NCI-H2227 (cell line): ENCODE measurements around the gene ESYT2.
"Not testable (repeated sequence)": the region's sequence is repeated elsewhere in the genome, so short reads cannot be mapped to it uniquely, and the experiment has no call there.

Source experiments
- DNase-seq: peaks from one replicate; lab custom pipeline; 2025; ENCODE audit not compliant: unreplicated experiment; lab: John Stamatoyannopoulos, UW

The ESYT2 gene

GRCh38 chr7:158856883-158857668 lies 27.8 kb upstream of the ESYT2 start:
- DNase-seq: peak; percentile 57

GRCh38 chr7:158854681-158855081 lies 25.4 kb upstream of the ESYT2 start:
- DNase-seq: no peak

DNA sequence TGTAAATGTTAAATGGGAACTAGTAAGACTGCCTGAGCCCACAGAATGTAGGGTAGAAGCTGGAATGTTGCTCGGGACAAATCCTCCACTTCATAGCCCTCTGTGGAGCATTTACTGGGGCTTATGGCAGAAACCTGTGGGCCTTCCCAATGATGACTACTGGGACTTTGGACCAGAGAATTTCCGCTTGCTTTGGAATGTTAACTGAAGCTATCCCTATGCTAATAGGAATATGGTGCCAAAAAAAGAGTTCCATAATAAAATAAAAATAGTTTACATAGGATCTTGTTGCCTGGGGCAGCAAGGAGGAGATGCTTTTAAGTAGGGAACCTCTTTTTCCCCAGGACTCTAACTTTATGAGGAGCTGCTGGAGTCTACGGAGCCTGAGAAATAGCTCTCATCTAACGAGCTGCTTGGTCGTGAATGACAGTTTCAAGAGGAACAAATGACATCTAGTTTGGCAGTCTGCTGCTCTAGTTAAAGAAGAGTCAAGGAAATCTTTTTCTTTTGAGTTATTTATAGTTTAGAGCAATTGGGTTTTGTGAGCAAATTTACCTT lies 21.3 kb upstream of the ESYT2 start:
- no peak for DNase-seq

DNA sequence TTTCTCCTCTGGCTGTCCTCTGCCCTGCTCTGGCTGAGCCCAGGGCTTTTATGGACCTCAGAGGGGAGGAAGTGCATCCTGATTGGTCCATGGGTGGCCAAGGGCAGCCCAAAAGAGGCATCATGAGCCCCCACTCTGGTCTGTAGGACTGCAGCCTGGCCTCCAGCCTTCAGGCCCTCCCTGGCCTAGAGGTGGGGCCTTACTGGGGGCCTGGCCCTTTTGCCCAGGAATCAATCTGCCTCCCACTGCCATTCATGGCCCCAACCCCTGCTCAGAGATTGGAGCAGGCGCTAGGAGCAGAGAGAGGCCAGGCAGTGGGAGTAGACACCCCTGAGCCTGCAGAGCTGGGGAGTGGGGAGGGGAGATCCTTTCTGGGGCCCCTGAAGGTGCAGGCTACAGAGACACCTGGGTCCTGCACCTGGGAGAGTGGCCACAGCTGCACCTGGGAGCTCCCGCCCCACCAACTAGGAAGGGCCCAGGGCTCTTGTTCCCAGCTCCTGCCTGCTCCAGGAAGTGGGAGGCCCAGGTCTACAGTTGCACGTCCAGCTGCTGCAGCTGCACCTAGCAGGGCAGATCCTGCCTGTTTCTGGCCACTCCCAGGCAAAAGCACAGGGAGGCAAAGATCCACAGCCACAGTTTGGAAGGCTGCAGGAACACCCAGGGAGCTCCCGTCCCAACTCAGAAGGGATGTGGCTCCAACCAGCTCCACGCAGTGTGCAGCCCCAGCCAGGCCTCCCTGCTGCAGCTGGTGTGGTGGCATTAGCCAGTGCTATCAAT lies 20.6 kb upstream of the ESYT2 start:
- DNase-seq: no peak

GRCh38 chr7:158849442-158849767 lies 20.1 kb upstream of the ESYT2 start:
- DNase-seq: no peak

GRCh38 chr7:158847451-158847866 lies 18.1 kb upstream of the ESYT2 start:
- DNase-seq: no peak

DNA sequence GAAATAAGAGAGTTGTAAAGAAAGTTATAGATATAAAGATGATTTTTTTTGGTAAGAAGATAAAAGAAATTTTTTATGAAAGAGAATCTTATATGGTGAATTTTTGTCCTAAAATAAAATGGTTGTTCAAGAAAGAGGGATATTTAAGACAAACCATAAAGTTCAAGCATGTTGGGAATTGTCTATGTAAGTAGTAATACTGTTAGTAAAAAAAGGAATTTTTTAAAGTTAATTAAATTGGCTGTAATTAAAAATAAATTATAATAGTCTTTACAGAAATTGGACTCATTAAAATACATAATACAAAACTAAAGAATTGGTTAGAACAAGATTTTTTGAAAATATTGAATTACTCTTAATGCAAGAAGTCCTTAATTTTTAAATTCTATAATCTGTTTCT lies 17.0 kb upstream of the ESYT2 start:
- no peak for DNase-seq

DNA sequence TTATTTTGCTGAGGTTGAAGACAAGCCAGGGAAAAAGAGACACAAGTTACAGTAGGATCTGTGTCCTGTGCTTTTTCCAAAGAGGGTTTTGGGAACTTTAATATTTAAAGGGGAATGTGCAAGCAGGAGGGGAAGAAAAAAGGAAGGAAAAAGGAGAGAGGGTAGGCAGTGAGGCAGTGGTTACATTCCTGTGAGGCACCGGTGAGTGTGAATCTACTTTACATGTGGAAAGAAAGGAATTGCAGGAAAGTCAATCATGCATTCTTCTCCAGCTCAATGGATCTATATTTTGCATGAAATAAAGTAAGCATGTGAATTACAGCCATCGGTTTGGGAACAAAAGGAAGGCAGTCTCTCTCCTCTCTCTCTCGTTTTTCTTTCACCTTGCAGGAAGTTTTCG lies 14.5 kb upstream of the ESYT2 start:
- DNase-seq: no peak

DNA sequence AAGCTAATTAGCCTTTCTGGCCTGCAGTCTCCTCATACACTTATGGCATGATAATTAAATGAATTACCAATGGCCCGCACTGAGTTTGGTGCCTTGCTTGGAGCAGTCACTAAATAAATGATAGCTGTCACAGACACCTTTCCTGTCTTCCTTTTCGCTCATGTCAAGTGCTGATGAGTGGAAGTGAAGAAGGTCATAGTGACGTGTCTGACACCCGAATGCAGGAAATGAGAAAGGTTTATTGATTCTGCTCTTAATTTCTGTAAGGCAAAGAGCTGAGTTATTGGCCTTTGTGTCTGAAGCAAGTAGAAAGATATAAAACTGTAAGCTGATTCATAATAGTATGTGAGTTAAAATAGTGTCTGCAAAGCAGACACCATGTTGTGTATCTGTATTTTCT lies 13.2 kb upstream of the ESYT2 start:
- no peak for DNase-seq

- DNase-seq: no peak
Measured at GRCh38 chr7:158840604-158841003, 11.3 kb upstream of the ESYT2 start.

- not testable (repeated sequence) for DNase-seq
Measured at GRCh38 chr7:158839177-158839576, 9.9 kb upstream of the ESYT2 start.

GRCh38 chr7:158837790-158838637 lies 8.7 kb upstream of the ESYT2 start:
- no peak for DNase-seq

GRCh38 chr7:158836692-158837091 lies 7.4 kb upstream of the ESYT2 start:
- no peak for DNase-seq

DNA sequence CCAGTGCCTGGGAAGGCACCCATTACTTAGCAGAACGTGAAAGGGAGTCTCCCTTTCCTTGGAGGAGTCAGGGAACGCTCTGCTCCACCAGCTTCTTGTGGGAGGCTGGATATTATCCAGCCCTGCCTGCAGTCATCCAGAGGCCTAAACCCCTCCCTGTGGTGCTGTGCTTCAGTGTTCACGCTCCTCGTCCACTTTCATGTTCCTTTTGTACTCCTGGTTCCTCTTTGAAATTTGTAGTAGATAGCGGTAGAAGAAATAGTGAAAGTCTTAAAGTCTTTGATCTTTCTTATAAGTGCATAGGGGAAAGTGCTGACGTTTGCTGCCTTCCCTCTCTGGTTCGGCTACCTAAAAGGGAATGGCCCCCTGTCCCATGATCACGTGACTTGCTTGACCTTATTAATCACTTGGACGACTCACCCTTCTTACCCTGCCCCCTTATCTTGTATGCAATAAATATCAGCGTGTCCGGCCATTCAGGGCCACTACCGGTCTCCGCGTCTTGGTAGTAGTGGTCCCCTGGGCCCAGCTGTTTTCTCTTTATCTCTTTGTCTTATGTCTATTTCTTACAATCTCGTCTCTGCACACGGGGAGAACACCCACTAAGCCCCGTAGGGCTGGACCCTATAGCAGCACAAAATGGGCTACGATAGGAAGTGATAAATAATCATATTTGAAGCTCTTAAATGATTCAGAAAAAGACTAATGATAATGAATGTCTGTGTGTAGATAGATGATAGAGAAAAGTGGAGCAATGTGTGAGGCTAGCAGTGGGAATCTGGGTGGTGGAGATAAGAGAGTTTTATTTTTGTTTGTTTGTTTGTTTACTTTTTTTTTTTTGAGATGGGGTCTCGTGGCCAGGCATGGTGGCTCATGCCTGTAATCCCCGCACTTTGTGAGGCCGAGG lies 5.8 kb upstream of the ESYT2 start:
- DNase-seq: no peak

- DNase-seq: no peak
Measured at GRCh38 chr7:158832994-158833393, 3.7 kb upstream of the ESYT2 start.

DNA sequence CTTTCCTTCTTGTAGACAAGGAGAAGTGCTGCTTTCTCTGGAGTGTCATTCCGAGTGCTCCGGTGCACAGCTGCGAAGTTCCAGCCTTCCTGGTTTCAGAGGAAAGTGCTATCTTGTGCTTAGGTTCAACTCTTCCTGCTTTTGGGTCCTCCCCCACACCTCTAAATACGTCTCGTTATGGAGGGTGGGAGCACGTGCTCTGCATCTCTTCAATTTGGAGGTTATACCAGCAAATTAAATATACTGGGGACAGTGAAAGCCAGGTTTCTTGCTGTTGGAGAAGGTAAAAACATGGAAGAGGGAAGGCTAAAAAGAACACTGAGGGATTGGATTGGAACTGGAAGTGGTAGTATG lies 2.4 kb upstream of the ESYT2 start:
- DNase-seq: no peak

GRCh38 chr7:158830211-158830723 lies 958 bp upstream of the ESYT2 start:
- DNase-seq: no peak

DNA sequence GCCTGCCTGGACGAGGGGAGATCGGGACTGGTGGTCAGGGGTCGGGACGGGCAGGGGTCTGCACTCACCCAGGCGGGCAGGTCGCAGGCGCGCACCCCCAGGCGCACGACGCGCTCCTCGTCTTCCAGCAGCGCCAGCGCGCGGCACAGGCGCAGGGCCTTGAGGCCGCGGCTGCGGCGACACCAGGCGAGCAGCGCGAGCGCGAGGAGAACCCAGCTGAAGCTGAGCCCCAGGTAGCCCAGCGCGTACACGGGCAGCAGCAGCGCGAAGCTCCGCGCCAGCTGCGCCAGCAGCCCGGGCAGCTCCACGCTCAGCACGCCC lies 328 bp downstream of the ESYT2 start:
- DNase-seq: peak; percentile 89

- peak; percentile 48 for DNase-seq
Measured at GRCh38 chr7:158828133-158829020, 932 bp downstream of the ESYT2 start.
